ENCODE results near the gene YPEL1.
"Not testable (repeated sequence)": the region's sequence is repeated elsewhere in the genome, so short reads cannot be mapped to it uniquely, and the experiment has no call there.

YPEL1 gene

DNA sequence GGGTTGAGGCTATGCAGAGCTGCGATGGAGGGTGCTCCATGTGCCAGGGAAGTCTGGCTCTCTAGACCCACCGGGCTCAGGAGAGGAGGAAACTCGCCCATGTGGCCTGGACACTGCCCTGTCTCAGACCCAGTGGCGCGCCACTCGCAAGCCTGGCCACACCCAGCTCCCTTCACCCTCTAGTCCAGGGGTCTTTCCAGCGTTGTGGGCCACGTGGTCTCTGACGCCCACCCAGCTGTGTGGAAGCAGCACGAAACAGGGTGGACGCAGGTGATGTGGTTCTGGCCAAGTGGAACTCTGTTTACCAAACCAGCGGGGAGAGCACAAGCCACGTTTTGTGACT is 41.6 kb downstream of the YPEL1 start:
- Histone ChIP-seq H3F3A (ENCODE audit: low read depth) (no peaks in the 10 kb centered on the region), H4K20me1 (ENCODE audit: insufficient read depth, low read length, poor library complexity, severe bottlenecking) (no peaks in the 10 kb centered on the region), H3K79me2 (ENCODE audit: insufficient read depth, low read length) (no peaks in the 10 kb centered on the region), H3K9me3 (ENCODE audit: insufficient read depth, low read depth, low read length) (no peaks in the 10 kb centered on the region), H2AFZ (ENCODE audit: low read length) (no peak overlapping the region), H3K4me1 (ENCODE audit: insufficient read depth, low read length, poor library complexity, severe bottlenecking) (no peaks in the 10 kb centered on the region), H3K27me3 (ENCODE audit: insufficient read depth, low read length, poor library complexity, severe bottlenecking) (no peaks in the 10 kb centered on the region), H3K36me3 (ENCODE audit: insufficient read depth, low read length) (peaks cover 61% of the 10 kb centered on the region; the same call in 1 of the 2 replicates), H3K4me3 (ENCODE audit: low read length, poor library complexity, severe bottlenecking) (no peak overlapping the region), H3K9me2 (replicated peaks; ENCODE audit: low read depth, low read length) (no peaks in the 10 kb centered on the region), H3K4me2 (ENCODE audit: low read depth, low read length, poor library complexity, severe bottlenecking) (no peak overlapping the region), H3K9ac (ENCODE audit: low read depth, low read length, poor library complexity, severe bottlenecking) (no peak overlapping the region)
- no peak for TF ChIP-seq EZH2phosphoT487 (IDR thresholded peaks at IDR 0.05; ENCODE audit: borderline replicate concordance)
- TF ChIP-seq, protein P1, sequence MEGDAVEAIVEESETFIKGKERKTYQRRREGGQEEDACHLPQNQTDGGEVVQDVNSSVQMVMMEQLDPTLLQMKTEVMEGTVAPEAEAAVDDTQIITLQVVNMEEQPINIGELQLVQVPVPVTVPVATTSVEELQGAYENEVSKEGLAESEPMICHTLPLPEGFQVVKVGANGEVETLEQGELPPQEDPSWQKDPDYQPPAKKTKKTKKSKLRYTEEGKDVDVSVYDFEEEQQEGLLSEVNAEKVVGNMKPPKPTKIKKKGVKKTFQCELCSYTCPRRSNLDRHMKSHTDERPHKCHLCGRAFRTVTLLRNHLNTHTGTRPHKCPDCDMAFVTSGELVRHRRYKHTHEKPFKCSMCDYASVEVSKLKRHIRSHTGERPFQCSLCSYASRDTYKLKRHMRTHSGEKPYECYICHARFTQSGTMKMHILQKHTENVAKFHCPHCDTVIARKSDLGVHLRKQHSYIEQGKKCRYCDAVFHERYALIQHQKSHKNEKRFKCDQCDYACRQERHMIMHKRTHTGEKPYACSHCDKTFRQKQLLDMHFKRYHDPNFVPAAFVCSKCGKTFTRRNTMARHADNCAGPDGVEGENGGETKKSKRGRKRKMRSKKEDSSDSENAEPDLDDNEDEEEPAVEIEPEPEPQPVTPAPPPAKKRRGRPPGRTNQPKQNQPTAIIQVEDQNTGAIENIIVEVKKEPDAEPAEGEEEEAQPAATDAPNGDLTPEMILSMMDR (conservative IDR thresholded peaks at IDR 0.05; ENCODE audit: low read length), result no peak

DNA sequence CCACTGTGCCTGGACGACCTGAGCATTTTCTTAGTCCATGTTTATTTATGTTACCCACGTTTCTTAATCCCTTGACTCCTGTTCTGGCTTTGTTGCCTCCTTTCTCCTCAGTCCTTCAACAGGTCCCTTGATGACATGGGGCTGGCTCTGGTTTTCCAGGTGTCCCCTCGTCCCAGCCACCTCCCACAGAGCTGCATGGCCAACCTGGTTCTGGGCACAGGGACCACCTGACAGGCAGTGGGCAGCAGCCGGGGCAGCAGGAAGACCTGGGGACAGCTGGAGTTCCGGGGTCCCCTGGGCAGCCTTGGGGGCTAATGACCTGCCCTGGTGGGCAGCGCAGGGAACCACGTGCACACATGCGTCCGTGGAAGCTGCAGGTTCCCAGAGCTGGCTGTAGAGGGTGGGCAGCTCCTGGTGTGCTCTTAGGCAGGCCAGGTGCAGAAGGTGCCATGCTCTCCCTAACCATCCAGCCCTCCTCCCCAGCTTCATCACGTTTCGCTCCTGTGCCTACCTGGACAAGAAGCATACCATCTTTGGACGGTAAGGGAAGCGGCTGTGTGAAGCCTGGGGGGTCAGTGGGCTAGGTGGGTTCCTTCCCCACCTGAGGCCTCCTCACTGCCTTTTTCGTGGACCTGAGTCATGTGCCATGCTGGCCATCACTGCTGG is 42.1 kb downstream of the YPEL1 start:
- Histone ChIP-seq H4K20me1 (ENCODE audit: insufficient read depth, low read length, poor library complexity, severe bottlenecking) (no peaks in the 10 kb centered on the region), H3K36me3 (ENCODE audit: insufficient read depth, low read length) (peaks cover 56% of the 10 kb centered on the region; the same call in 1 of the 2 replicates), H2AFZ (ENCODE audit: low read length) (no peak overlapping the region), H3K9me3 (ENCODE audit: insufficient read depth, low read depth, low read length) (no peaks in the 10 kb centered on the region), H3K4me3 (ENCODE audit: low read length, poor library complexity, severe bottlenecking) (no peak overlapping the region), H3K4me1 (ENCODE audit: insufficient read depth, low read length, poor library complexity, severe bottlenecking) (no peaks in the 10 kb centered on the region), H3K4me2 (ENCODE audit: low read depth, low read length, poor library complexity, severe bottlenecking) (no peak overlapping the region), H3F3A (ENCODE audit: low read depth) (no peaks in the 10 kb centered on the region), H3K79me2 (ENCODE audit: insufficient read depth, low read length) (no peaks in the 10 kb centered on the region), H3K9me2 (replicated peaks; ENCODE audit: low read depth, low read length) (no peaks in the 10 kb centered on the region), H3K9ac (ENCODE audit: low read depth, low read length, poor library complexity, severe bottlenecking) (no peak overlapping the region), H3K27me3 (ENCODE audit: insufficient read depth, low read length, poor library complexity, severe bottlenecking) (no peaks in the 10 kb centered on the region)
- TF ChIP-seq, protein P1 (conservative IDR thresholded peaks at IDR 0.05; ENCODE audit: low read length), result no peak
- TF ChIP-seq EZH2phosphoT487 (IDR thresholded peaks at IDR 0.05; ENCODE audit: borderline replicate concordance), result no peak

DNA sequence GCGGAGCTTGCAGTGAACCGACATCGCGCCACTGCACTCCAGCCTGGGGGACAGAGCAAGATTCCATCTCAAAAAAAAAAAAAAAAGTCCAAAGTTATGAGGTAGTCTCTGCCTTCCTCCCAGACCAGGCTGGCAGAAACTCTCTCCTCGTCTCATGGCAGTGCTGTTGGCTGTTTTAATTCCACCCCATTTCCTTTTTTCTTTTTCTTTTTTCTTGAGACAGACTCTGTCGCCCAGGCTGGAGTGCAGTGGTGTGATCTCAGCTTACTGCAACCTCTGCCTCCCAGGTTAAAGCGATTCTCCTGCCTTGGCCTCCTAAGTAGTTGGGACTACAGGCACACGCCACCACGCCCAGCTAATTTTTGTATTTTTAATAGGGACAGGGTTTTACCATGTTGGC is 42.7 kb downstream of the YPEL1 start:
- H3K9ac ChIP-seq (ENCODE audit: low read depth, low read length, poor library complexity, severe bottlenecking); H3K4me3 ChIP-seq (ENCODE audit: low read length, poor library complexity, severe bottlenecking); H3F3A ChIP-seq (ENCODE audit: low read depth); H2AFZ ChIP-seq (ENCODE audit: low read length); H3K4me2 ChIP-seq (ENCODE audit: low read depth, low read length, poor library complexity, severe bottlenecking); H3K9me3 ChIP-seq (ENCODE audit: insufficient read depth, low read depth, low read length); H3K9me2 ChIP-seq (replicated peaks; ENCODE audit: low read depth, low read length); H3K27me3 ChIP-seq (ENCODE audit: insufficient read depth, low read length, poor library complexity, severe bottlenecking); H3K79me2 ChIP-seq (ENCODE audit: insufficient read depth, low read length); H4K20me1 ChIP-seq (ENCODE audit: insufficient read depth, low read length, poor library complexity, severe bottlenecking); H3K4me1 ChIP-seq (ENCODE audit: insufficient read depth, low read length, poor library complexity, severe bottlenecking): not testable (repeated sequence)
- peaks cover 55% of the 10 kb centered on the region; the same call in 1 of the 2 replicates for H3K36me3 ChIP-seq (ENCODE audit: insufficient read depth, low read length)

DNA sequence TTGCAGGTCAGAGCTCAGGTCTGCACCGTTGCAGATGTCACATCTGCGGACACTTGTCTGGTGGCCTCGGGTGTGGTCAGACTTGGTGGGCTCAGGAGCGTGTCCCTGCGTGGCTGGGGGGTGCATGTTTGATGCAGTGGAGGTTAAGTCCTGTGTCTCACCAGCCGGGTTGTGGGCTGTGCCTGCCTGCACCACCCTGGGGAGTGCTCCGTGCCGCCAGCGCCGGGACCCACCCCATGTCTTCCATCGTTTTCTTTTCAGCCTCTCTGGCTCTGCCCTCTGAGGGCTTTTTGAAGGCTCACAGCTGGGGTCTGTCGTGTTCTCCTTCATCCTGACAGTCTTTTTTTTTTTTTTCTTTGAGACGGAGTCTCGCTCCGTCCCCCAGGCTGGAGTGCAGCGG is 43.8 kb downstream of the YPEL1 start:
- peaks cover 49% of the 10 kb centered on the region; the same call in 1 of the 2 replicates for H3K36me3 ChIP-seq (ENCODE audit: insufficient read depth, low read length)
- H3K4me3 ChIP-seq (ENCODE audit: low read length, poor library complexity, severe bottlenecking), result no peak overlapping the region
- no peak overlapping the region for H2AFZ ChIP-seq (ENCODE audit: low read length)
- no peaks in the 10 kb centered on the region for H4K20me1 ChIP-seq (ENCODE audit: insufficient read depth, low read length, poor library complexity, severe bottlenecking)
- TF ChIP-seq, protein P1 (conservative IDR thresholded peaks at IDR 0.05; ENCODE audit: low read length), result no peak
- TF ChIP-seq EZH2phosphoT487 (IDR thresholded peaks at IDR 0.05; ENCODE audit: borderline replicate concordance), result no peak
- H3K9me2 ChIP-seq (replicated peaks; ENCODE audit: low read depth, low read length), result no peaks in the 10 kb centered on the region
- H3F3A ChIP-seq (ENCODE audit: low read depth), result no peaks in the 10 kb centered on the region
- H3K4me2 ChIP-seq (ENCODE audit: low read depth, low read length, poor library complexity, severe bottlenecking), result no peak overlapping the region
- no peaks in the 10 kb centered on the region for H3K79me2 ChIP-seq (ENCODE audit: insufficient read depth, low read length)
- H3K9ac ChIP-seq (ENCODE audit: low read depth, low read length, poor library complexity, severe bottlenecking), result no peak overlapping the region
- no peaks in the 10 kb centered on the region for H3K9me3 ChIP-seq (ENCODE audit: insufficient read depth, low read depth, low read length)
- no peaks in the 10 kb centered on the region for H3K27me3 ChIP-seq (ENCODE audit: insufficient read depth, low read length, poor library complexity, severe bottlenecking)
- H3K4me1 ChIP-seq (ENCODE audit: insufficient read depth, low read length, poor library complexity, severe bottlenecking), result no peaks in the 10 kb centered on the region

Data from Loucy (cell line).